ENCODE data around the gene TRIM69.

DNA sequence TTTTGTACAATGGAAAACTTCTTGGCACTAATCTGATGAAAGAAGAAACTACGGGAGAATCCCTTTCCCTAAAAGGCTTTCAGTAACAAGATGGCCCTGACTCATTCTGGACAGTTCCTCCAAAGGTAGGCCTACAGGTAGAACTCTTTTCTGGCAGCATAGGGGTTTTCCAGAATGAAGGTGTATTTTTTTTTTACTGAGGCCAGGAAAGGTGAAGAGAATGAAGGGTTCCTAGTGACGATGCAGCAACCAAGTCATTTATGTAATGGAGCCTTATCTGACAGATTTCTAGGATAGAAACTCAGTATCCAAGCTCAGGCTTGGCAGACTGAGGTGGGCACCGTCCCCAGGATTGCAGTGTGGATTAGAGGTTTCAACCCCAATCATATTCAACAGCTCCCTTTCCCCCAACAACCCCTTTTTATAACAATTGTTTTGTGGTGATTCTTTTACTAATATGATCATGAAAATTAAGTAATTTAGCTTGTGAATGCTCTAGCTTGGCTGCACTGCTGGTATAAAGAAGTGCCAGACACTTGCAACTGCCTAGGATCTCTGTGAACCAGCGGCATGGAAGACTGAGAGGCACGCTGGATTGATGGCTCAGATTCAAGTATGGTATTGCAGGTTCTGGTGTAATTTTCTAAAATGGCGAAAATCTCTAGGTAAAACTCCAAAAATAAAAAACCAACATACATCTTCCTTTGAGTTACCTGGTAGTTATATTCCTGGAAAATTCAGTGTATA is 8.7 kb upstream of the TRIM69 start:
- TF ChIP-seq, protein P1, sequence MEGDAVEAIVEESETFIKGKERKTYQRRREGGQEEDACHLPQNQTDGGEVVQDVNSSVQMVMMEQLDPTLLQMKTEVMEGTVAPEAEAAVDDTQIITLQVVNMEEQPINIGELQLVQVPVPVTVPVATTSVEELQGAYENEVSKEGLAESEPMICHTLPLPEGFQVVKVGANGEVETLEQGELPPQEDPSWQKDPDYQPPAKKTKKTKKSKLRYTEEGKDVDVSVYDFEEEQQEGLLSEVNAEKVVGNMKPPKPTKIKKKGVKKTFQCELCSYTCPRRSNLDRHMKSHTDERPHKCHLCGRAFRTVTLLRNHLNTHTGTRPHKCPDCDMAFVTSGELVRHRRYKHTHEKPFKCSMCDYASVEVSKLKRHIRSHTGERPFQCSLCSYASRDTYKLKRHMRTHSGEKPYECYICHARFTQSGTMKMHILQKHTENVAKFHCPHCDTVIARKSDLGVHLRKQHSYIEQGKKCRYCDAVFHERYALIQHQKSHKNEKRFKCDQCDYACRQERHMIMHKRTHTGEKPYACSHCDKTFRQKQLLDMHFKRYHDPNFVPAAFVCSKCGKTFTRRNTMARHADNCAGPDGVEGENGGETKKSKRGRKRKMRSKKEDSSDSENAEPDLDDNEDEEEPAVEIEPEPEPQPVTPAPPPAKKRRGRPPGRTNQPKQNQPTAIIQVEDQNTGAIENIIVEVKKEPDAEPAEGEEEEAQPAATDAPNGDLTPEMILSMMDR (IDR thresholded peaks at IDR 0.05) = no peak
- no peak for TF ChIP-seq POLR2A (IDR thresholded peaks at IDR 0.05)
